ENCODE data around the gene TRIM60. TPM values are rescaled to one million over a fixed set of nuclear protein-coding genes. Genes with fewer than 3 reads are reported as not detected.
"Not testable (repeated sequence)": the region's sequence is repeated elsewhere in the genome, so short reads cannot be mapped to it uniquely, and the experiment has no call there.

The TRIM60 gene
- total RNA-seq, 2 experiments from 2014 or later, result not detected

GRCh38 chr4:165060938-165061337 is 29.1 kb downstream of the TRIM60 start:
- ChIA-PET CTCF (ENCODE audit: unreplicated experiment) (no interaction called here), POLR2A (interaction anchor here (0.6 kb wide), 1 partner anchor 400 kb away, joined by 3 read pairs; no protein-coding TSS in a partner anchor)
- TF ChIP-seq CTCF (conservative IDR thresholded peaks at IDR 0.05; ENCODE audit: low read length) (peak; percentile 69), EZH2phosphoT487 (IDR thresholded peaks at IDR 0.05; ENCODE audit: borderline replicate concordance, low read depth, low read length) (no peak)
- Histone ChIP-seq H2AFZ (ENCODE audit: low read length) (no peak overlapping the region), H3K9me3 (ENCODE audit: low read length) (no peaks in the 10 kb centered on the region), H3K4me1 (ENCODE audit: insufficient read depth, low read length, poor library complexity, severe bottlenecking) (no peaks in the 10 kb centered on the region), H3K4me2 (ENCODE audit: low read length) (no peak overlapping the region), H3K4me3 (ENCODE audit: low read depth, low read length, poor library complexity, severe bottlenecking) (no peak overlapping the region), H3K27ac (ENCODE audit: low read depth, low read length, poor library complexity, severe bottlenecking) (no peak overlapping the region), H3K79me2 (ENCODE audit: insufficient read depth, low read depth, low read length) (no peaks in the 10 kb centered on the region), H3K36me3 (ENCODE audit: insufficient read depth, low read length) (no peaks in the 10 kb centered on the region), H3K9me2 (ENCODE audit: insufficient read depth, low read length) (no peaks in the 10 kb centered on the region), H4K20me1 (ENCODE audit: insufficient read depth, low read length) (no peaks in the 10 kb centered on the region)
- intact Hi-C loops (cut with micrococcal nuclease; ENCODE audit: unreplicated experiment), result loop anchor here (10.0 kb wide), 1 partner anchor 1024 kb away; no protein-coding TSS in a partner anchor
- DNase-seq (ENCODE audit: low spot score), result no peak
- no TSS peak for BruUV-seq (replicated peaks)

GRCh38 chr4:165070560-165070959 is 38.8 kb downstream of the TRIM60 start:
- no peak overlapping the region for H3K4me3 ChIP-seq (ENCODE audit: low read depth, low read length, poor library complexity, severe bottlenecking)
- no peaks in the 10 kb centered on the region for H4K20me1 ChIP-seq (ENCODE audit: insufficient read depth, low read length)
- ChIA-PET POLR2A (no interaction called here), CTCF (ENCODE audit: unreplicated experiment) (no interaction called here)
- no TSS peak for BruUV-seq (replicated peaks)
- no peaks in the 10 kb centered on the region for H3K9me3 ChIP-seq (ENCODE audit: low read length)
- intact Hi-C loops (cut with micrococcal nuclease; ENCODE audit: unreplicated experiment), result no loop called here
- DNase-seq (ENCODE audit: low spot score), result no peak
- H2AFZ ChIP-seq (ENCODE audit: low read length), result no peak overlapping the region
- 0 out of 2 replicates have a peak, but pooled peaks cover under 1% of the 10 kb centered on the region for H3K36me3 ChIP-seq (ENCODE audit: insufficient read depth, low read length)
- TF ChIP-seq EZH2phosphoT487 (IDR thresholded peaks at IDR 0.05; ENCODE audit: borderline replicate concordance, low read depth, low read length) (no peak), CTCF (conservative IDR thresholded peaks at IDR 0.05; ENCODE audit: low read length) (no peak)
- no peaks in the 10 kb centered on the region for H3K4me1 ChIP-seq (ENCODE audit: insufficient read depth, low read length, poor library complexity, severe bottlenecking)
- no peak overlapping the region for H3K4me2 ChIP-seq (ENCODE audit: low read length)
- no peaks in the 10 kb centered on the region for H3K9me2 ChIP-seq (ENCODE audit: insufficient read depth, low read length)
- no peaks in the 10 kb centered on the region for H3K79me2 ChIP-seq (ENCODE audit: insufficient read depth, low read depth, low read length)
- H3K27ac ChIP-seq (ENCODE audit: low read depth, low read length, poor library complexity, severe bottlenecking), result no peak overlapping the region

GRCh38 chr4:165073346-165073745 is 41.5 kb downstream of the TRIM60 start:
- H3K79me2 ChIP-seq (ENCODE audit: insufficient read depth, low read depth, low read length); DNase-seq (ENCODE audit: low spot score); BruUV-seq (replicated peaks); H3K4me1 ChIP-seq (ENCODE audit: insufficient read depth, low read length, poor library complexity, severe bottlenecking); H3K4me3 ChIP-seq (ENCODE audit: low read depth, low read length, poor library complexity, severe bottlenecking); H3K9me3 ChIP-seq (ENCODE audit: low read length); intact Hi-C loops (cut with micrococcal nuclease; ENCODE audit: unreplicated experiment); H3K27ac ChIP-seq (ENCODE audit: low read depth, low read length, poor library complexity, severe bottlenecking); H3K4me2 ChIP-seq (ENCODE audit: low read length); H3K9me2 ChIP-seq (ENCODE audit: insufficient read depth, low read length); H2AFZ ChIP-seq (ENCODE audit: low read length); CTCF ChIA-PET (ENCODE audit: unreplicated experiment); H4K20me1 ChIP-seq (ENCODE audit: insufficient read depth, low read length); POLR2A ChIA-PET: not testable (repeated sequence)
- H3K36me3 ChIP-seq (ENCODE audit: insufficient read depth, low read length), result peaks cover 16% of the 10 kb centered on the region; the same call in 1 of the 2 replicates

Measured in OCI-LY7 (cell line).